ENCODE data around the gene CAPN3.

Gene CAPN3

GRCh38 chr15:42409011-42409410 lies 49.7 kb downstream of the CAPN3 start:
- Histone ChIP-seq H3K4me3 (ENCODE audit: low read depth, low read length) (no peak overlapping the region), H3K79me2 (ENCODE audit: control insufficient read depth, insufficient read depth, low read length, unreplicated experiment) (no peaks in the 10 kb centered on the region), H3K27me3 (ENCODE audit: insufficient read depth, low read length) (no peaks in the 10 kb centered on the region), H3K27ac (ENCODE audit: low read depth, low read length) (no peak overlapping the region), H3K36me3 (ENCODE audit: insufficient read depth, low read length) (no peaks in the 10 kb centered on the region), H3K4me1 (ENCODE audit: control insufficient read depth, insufficient read depth, low read length, unreplicated experiment) (no peaks in the 10 kb centered on the region), H2AFZ (ENCODE audit: low read length, unreplicated experiment) (no peak overlapping the region)

GRCh38 chr15:42411884-42412283 lies 52.6 kb downstream of the CAPN3 start:
- Histone ChIP-seq H3K79me2 (ENCODE audit: control insufficient read depth, insufficient read depth, low read length, unreplicated experiment) (no peaks in the 10 kb centered on the region), H3K27me3 (ENCODE audit: insufficient read depth, low read length) (no peaks in the 10 kb centered on the region), H2AFZ (ENCODE audit: low read length, unreplicated experiment) (no peak overlapping the region), H3K36me3 (ENCODE audit: insufficient read depth, low read length) (peaks cover 20% of the 10 kb centered on the region; the same call in 1 of the 2 replicates), H3K4me1 (ENCODE audit: control insufficient read depth, insufficient read depth, low read length, unreplicated experiment) (no peaks in the 10 kb centered on the region), H3K4me3 (ENCODE audit: low read depth, low read length) (no peak overlapping the region), H3K27ac (ENCODE audit: low read depth, low read length) (no peak overlapping the region)

- H3K36me3 ChIP-seq (ENCODE audit: insufficient read depth, low read length) = peaks cover 31% of the 10 kb centered on the region; the same call in 1 of the 2 replicates
These were observed 54.6 kb downstream of the CAPN3 start for GRCh38 chr15:42413920-42414319.

GRCh38 chr15:42419369-42419768 lies 60.1 kb downstream of the CAPN3 start:
- Histone ChIP-seq H3K27ac (ENCODE audit: low read depth, low read length) (no peak overlapping the region), H3K79me2 (ENCODE audit: control insufficient read depth, insufficient read depth, low read length, unreplicated experiment) (no peaks in the 10 kb centered on the region), H3K27me3 (ENCODE audit: insufficient read depth, low read length) (no peaks in the 10 kb centered on the region), H3K4me3 (ENCODE audit: low read depth, low read length) (no peak overlapping the region), H3K4me1 (ENCODE audit: control insufficient read depth, insufficient read depth, low read length, unreplicated experiment) (no peaks in the 10 kb centered on the region), H2AFZ (ENCODE audit: low read length, unreplicated experiment) (no peak overlapping the region), H3K36me3 (ENCODE audit: insufficient read depth, low read length) (peaks cover 59% of the 10 kb centered on the region)

More at GRCh38 chr15:42413920-42414319, 54.6 kb downstream of the CAPN3 start:
- H3K4me1 ChIP-seq (ENCODE audit: control insufficient read depth, insufficient read depth, low read length, unreplicated experiment) = no peaks in the 10 kb centered on the region
- no peak overlapping the region for H2AFZ ChIP-seq (ENCODE audit: low read length, unreplicated experiment)
- no peaks in the 10 kb centered on the region for H3K79me2 ChIP-seq (ENCODE audit: control insufficient read depth, insufficient read depth, low read length, unreplicated experiment)
- no peak overlapping the region for H3K27ac ChIP-seq (ENCODE audit: low read depth, low read length)
- H3K4me3 ChIP-seq (ENCODE audit: low read depth, low read length) = no peak overlapping the region
- no peaks in the 10 kb centered on the region for H3K27me3 ChIP-seq (ENCODE audit: insufficient read depth, low read length)

- Histone ChIP-seq H3K4me3 (ENCODE audit: low read depth, low read length) (no peak overlapping the region), H3K79me2 (ENCODE audit: control insufficient read depth, insufficient read depth, low read length, unreplicated experiment) (no peaks in the 10 kb centered on the region), H2AFZ (ENCODE audit: low read length, unreplicated experiment) (no peak overlapping the region), H3K27me3 (ENCODE audit: insufficient read depth, low read length) (no peaks in the 10 kb centered on the region), H3K4me1 (ENCODE audit: control insufficient read depth, insufficient read depth, low read length, unreplicated experiment) (no peaks in the 10 kb centered on the region), H3K27ac (ENCODE audit: low read depth, low read length) (no peak overlapping the region), H3K36me3 (ENCODE audit: insufficient read depth, low read length) (peaks cover 54% of the 10 kb centered on the region)
These were observed 62.1 kb downstream of the CAPN3 start for GRCh38 chr15:42421376-42421775.

- H3K4me3 ChIP-seq (ENCODE audit: low read depth, low read length) = no peak overlapping the region
- H3K4me1 ChIP-seq (ENCODE audit: control insufficient read depth, insufficient read depth, low read length, unreplicated experiment) = peaks cover 15% of the 10 kb centered on the region
- no peak overlapping the region for H2AFZ ChIP-seq (ENCODE audit: low read length, unreplicated experiment)
- peaks cover 45% of the 10 kb centered on the region for H3K36me3 ChIP-seq (ENCODE audit: insufficient read depth, low read length)
- H3K27ac ChIP-seq (ENCODE audit: low read depth, low read length) = peak overlapping the region; percentile 77
- H3K79me2 ChIP-seq (ENCODE audit: control insufficient read depth, insufficient read depth, low read length, unreplicated experiment) = no peaks in the 10 kb centered on the region
- H3K27me3 ChIP-seq (ENCODE audit: insufficient read depth, low read length) = no peaks in the 10 kb centered on the region
These were observed 68.3 kb downstream of the CAPN3 start for GRCh38 chr15:42427429-42428223.

- Histone ChIP-seq H3K79me2 (ENCODE audit: control insufficient read depth, insufficient read depth, low read length, unreplicated experiment) (peaks cover 3% of the 10 kb centered on the region), H3K36me3 (ENCODE audit: insufficient read depth, low read length) (peaks cover 45% of the 10 kb centered on the region), H3K27me3 (ENCODE audit: insufficient read depth, low read length) (no peaks in the 10 kb centered on the region)
These were observed 85.2 kb downstream of the CAPN3 start for GRCh38 chr15:42444415-42445063.

GRCh38 chr15:42445551-42445950 lies 86.2 kb downstream of the CAPN3 start:
- Histone ChIP-seq H3K79me2 (ENCODE audit: control insufficient read depth, insufficient read depth, low read length, unreplicated experiment) (peaks cover 3% of the 10 kb centered on the region), H2AFZ (ENCODE audit: low read length, unreplicated experiment) (no peak overlapping the region), H3K36me3 (ENCODE audit: insufficient read depth, low read length) (peaks cover 54% of the 10 kb centered on the region), H3K27ac (ENCODE audit: low read depth, low read length) (no peak overlapping the region), H3K27me3 (ENCODE audit: insufficient read depth, low read length) (no peaks in the 10 kb centered on the region), H3K4me3 (ENCODE audit: low read depth, low read length) (no peak overlapping the region), H3K4me1 (ENCODE audit: control insufficient read depth, insufficient read depth, low read length, unreplicated experiment) (no peaks in the 10 kb centered on the region)

More at GRCh38 chr15:42444415-42445063, 85.2 kb downstream of the CAPN3 start:
- H3K4me3 ChIP-seq (ENCODE audit: low read depth, low read length) = no peak overlapping the region
- no peaks in the 10 kb centered on the region for H3K4me1 ChIP-seq (ENCODE audit: control insufficient read depth, insufficient read depth, low read length, unreplicated experiment)
- no peak overlapping the region for H3K27ac ChIP-seq (ENCODE audit: low read depth, low read length)
- H2AFZ ChIP-seq (ENCODE audit: low read length, unreplicated experiment) = no peak overlapping the region

- no peak overlapping the region for H2AFZ ChIP-seq (ENCODE audit: low read length, unreplicated experiment)
- no peaks in the 10 kb centered on the region for H3K27me3 ChIP-seq (ENCODE audit: insufficient read depth, low read length)
- H3K4me3 ChIP-seq (ENCODE audit: low read depth, low read length) = no peak overlapping the region
- peaks cover 3% of the 10 kb centered on the region for H3K79me2 ChIP-seq (ENCODE audit: control insufficient read depth, insufficient read depth, low read length, unreplicated experiment)
- no peak overlapping the region for H3K27ac ChIP-seq (ENCODE audit: low read depth, low read length)
- H3K4me1 ChIP-seq (ENCODE audit: control insufficient read depth, insufficient read depth, low read length, unreplicated experiment) = no peaks in the 10 kb centered on the region
- H3K36me3 ChIP-seq (ENCODE audit: insufficient read depth, low read length) = peaks cover 57% of the 10 kb centered on the region
These were observed 88.3 kb downstream of the CAPN3 start for GRCh38 chr15:42447599-42447998.

GRCh38 chr15:42448281-42448680 lies 89.0 kb downstream of the CAPN3 start:
- Histone ChIP-seq H3K36me3 (ENCODE audit: insufficient read depth, low read length) (peaks cover 57% of the 10 kb centered on the region), H2AFZ (ENCODE audit: low read length, unreplicated experiment) (no peak overlapping the region), H3K27ac (ENCODE audit: low read depth, low read length) (no peak overlapping the region), H3K79me2 (ENCODE audit: control insufficient read depth, insufficient read depth, low read length, unreplicated experiment) (peaks cover 3% of the 10 kb centered on the region), H3K4me1 (ENCODE audit: control insufficient read depth, insufficient read depth, low read length, unreplicated experiment) (no peaks in the 10 kb centered on the region), H3K4me3 (ENCODE audit: low read depth, low read length) (no peak overlapping the region), H3K27me3 (ENCODE audit: insufficient read depth, low read length) (no peaks in the 10 kb centered on the region)
